SH-SY5Y (cell line): Measurements from ENCODE around the gene B4GALT5.

ENCODE experiments used
- GATA2 ChIP-seq: IDR thresholded peaks from 2 replicates; pipeline ENCODE4 v1.6.1; 2011; ENCODE audit warnings: mild to moderate bottlenecking, low read depth, low read length
- GATA3 ChIP-seq: IDR thresholded peaks from 2 replicates; pipeline ENCODE4 v1.6.1; 2011; ENCODE audit warnings: low read depth, mild to moderate bottlenecking, low read length, moderate library complexity

- TF ChIP-seq GATA3 (no peak), GATA2 (no peak)
Measured at GRCh38 chr20:49591217-49591865, 122.3 kb downstream of the B4GALT5 start.
